Lower leg skin (tissue), 4 donors: ENCODE results near the gene UTP3. TPM values are rescaled to one million over a fixed set of nuclear protein-coding genes. Genes with fewer than 3 reads are reported as not detected.

ENCODE experiments used
- DNase-seq, 2 donors: peaks; one replicate each; pipeline ENCODE4 v3.0.0-alpha.2; 2019; ENCODE audit warnings: low spot score in 2 of 2
- H3K4me3 ChIP-seq: fragments of 200-600 bp; sonication (generic); 2 replicates; pipeline ENCODE4 v1.5.1; 2017; ENCODE audit warnings: mild to moderate bottlenecking, low read depth; ENCODE audit not compliant: poor library complexity, severe bottlenecking
- POLR2A ChIP-seq, 2 donors: fragments of 450-650 bp; IDR thresholded peaks; one replicate each; pipeline ENCODE4 v1.6.1; 2016 to 2017; ENCODE audit warnings: antibody characterized with exemption in 2 of 2, mild to moderate bottlenecking in 1 of 2, moderate library complexity in 1 of 2
- WGBS, 2 donors: methylation state at CpG; one replicate each; pipeline ENCODE4 v1.1.5; 2018; 5-methylcytosine and 5-hydroxymethylcytosine counted together
- intact Hi-C: fragments of 100-400 bp; cut with DNase I; formaldehyde crosslinking; loops from one replicate; pipeline ENCODE4 v1.15.0; 2023; ENCODE audit warnings: low total_unique reads
- total RNA-seq, 4 donors: library from RNA; depleted of rRNA; stranded (reverse); fragments of >200 nt; gene quantifications; one replicate each; pipeline ENCODE4 v1.1.0, GENCODE V29; 2016
- TF ChIP-seq, protein P1 (sequence below), 3 donors: fragments of 450-650 bp; IDR thresholded peaks; one replicate each; pipeline ENCODE4 v1.5.1; 2016; ENCODE audit warnings: antibody characterized with exemption in 3 of 3, mild to moderate bottlenecking in 3 of 3, moderate library complexity in 2 of 3

Gene UTP3
- total RNA-seq, 4 donors from 2014 or later: 12.6 to 32.8 (median 17.6) TPM

DNA sequence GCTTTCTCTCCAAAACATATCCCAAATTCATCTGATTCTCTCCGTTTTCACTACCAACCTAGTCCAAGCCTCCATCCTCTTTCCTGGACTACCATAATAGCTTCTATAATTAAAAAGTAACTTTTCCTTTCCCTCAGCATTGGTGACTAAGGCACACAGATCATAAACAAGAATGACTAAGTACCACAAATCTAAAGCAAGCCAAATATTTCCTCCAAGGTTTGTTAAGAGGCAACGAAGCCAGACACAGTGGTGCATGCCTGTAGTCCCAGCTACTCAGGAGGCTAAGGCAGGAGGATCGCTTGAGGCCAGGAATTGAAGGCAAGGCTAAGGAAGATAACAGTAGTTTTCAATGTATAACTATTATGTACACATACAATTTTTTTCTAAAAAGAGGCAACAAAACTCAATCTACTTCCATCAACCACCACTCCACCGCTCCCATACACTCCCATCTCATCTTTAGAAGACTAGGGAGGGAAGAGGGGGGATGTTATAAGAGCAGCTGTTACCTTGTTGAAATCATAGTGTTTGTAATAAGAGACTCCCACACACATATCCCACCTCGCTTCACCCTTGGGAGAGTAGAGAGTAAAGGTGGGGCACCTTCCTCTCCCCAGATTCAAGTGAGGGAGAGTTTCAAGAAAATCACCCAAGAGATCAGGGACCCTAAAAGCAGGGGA is 17.9 kb upstream of the UTP3 start:
- 73 to 78% methylated on average over 5 of the region's 5 CpGs for WGBS, 2 donors
- H3K4me3 ChIP-seq: no peak overlapping the region
- no peak for DNase-seq
- TF ChIP-seq, protein P1, sequence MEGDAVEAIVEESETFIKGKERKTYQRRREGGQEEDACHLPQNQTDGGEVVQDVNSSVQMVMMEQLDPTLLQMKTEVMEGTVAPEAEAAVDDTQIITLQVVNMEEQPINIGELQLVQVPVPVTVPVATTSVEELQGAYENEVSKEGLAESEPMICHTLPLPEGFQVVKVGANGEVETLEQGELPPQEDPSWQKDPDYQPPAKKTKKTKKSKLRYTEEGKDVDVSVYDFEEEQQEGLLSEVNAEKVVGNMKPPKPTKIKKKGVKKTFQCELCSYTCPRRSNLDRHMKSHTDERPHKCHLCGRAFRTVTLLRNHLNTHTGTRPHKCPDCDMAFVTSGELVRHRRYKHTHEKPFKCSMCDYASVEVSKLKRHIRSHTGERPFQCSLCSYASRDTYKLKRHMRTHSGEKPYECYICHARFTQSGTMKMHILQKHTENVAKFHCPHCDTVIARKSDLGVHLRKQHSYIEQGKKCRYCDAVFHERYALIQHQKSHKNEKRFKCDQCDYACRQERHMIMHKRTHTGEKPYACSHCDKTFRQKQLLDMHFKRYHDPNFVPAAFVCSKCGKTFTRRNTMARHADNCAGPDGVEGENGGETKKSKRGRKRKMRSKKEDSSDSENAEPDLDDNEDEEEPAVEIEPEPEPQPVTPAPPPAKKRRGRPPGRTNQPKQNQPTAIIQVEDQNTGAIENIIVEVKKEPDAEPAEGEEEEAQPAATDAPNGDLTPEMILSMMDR (IDR thresholded peaks at IDR 0.05): no peak
- no peak for TF ChIP-seq POLR2A (IDR thresholded peaks at IDR 0.05)
- intact Hi-C loops: no loop called here

DNA sequence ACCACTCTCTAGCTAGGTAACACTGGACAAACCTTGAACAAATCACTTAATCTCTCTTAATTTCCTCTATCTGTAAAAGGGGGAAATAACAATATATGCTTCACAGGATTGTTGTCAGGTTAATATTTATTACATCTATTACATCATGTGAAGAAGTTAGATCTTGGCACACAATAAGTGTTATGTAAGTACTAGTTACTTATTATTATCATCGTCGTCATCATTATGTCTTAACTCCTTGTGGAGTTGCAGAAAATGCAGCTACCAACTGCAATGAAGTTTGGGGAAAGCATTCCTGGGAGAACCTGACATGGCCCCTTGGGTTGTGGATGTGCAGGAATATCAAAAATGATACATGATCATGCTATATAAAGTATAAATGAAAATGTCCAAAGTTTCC is 17.2 kb upstream of the UTP3 start:
- WGBS, 2 donors: 32 to 50% methylated on average over 2 of the region's 2 CpGs
- DNase-seq: no peak
- intact Hi-C loops: no loop called here
- no peak overlapping the region for H3K4me3 ChIP-seq
- TF ChIP-seq, protein P1 (IDR thresholded peaks at IDR 0.05): no peak
- no peak for TF ChIP-seq POLR2A (IDR thresholded peaks at IDR 0.05)

DNA sequence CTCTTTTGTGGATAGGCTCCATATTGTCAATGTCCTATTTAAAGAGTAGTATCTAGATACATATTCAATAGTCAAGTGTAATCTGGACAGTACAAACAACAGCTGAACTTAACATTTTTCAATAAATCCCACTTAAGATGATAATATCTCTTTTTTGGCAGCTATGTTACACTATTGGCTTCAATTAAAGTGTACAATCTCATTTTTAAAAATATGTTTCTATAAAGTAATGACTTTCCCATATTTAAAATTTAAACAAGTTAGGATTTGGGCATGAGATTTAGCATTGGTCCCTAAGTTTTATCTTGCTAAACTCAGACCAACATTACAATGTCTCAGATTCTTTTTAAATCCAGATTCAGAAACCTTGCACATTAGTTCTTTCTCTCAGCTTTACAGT is 14.1 kb upstream of the UTP3 start:
- intact Hi-C loops: no loop called here
- TF ChIP-seq, protein P1 (IDR thresholded peaks at IDR 0.05): no peak
- TF ChIP-seq POLR2A (IDR thresholded peaks at IDR 0.05): no peak
- H3K4me3 ChIP-seq: no peak overlapping the region
- no peak for DNase-seq

DNA sequence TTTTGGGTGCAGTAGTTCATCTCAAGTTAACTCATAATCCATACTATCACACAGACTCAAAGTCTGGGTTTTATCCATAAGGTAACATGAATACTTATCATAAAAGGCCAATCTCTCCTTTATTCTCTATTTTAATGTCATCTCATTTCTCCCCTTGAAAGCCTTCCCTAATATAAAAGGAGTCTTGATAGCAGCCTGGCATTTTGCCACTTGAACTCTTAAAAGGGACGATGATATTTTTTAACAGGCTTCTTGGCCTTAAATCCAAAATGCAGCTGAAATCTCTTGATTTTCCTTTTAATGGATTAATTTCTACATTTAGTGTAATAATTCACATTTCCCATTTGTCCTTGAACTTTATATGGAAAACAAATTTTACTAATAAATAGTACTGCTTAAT is 13.6 kb upstream of the UTP3 start:
- 57 to 70% methylated on average over 1 of the region's 1 CpG for WGBS, 2 donors
- H3K4me3 ChIP-seq: no peak overlapping the region
- TF ChIP-seq, protein P1 (IDR thresholded peaks at IDR 0.05): no peak
- TF ChIP-seq POLR2A (IDR thresholded peaks at IDR 0.05): no peak
- no peak for DNase-seq
- intact Hi-C loops: no loop called here

DNA sequence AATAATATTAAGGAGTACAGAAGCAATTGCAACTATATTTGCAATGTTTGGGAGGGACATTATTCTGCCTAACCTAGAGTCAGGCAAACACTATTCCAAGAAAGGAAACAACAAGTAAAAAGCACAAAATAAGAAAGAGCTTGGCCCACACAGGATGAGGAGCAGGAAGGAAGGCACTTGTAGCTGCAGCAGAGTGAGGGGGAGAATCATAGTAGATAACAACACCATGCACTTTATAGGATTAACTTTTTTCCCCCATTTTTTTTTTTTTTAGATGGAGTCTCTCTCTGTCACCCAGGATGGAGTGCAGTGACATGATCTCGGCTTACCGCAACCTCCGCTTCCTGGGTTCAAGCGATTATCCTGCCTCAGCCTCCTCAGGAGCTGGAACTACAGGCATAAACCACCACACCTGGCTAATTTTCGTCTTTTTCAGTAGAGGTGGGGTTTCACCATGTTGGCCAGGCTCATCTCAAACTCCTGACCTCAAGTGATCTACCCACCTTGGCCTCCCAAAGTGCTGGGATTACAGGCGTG is 11.7 kb upstream of the UTP3 start:
- 89 to 91% methylated on average over 6 of the region's 6 CpGs for WGBS, 2 donors
- no peak overlapping the region for H3K4me3 ChIP-seq
- DNase-seq: no peak
- intact Hi-C loops: no loop called here
- TF ChIP-seq, protein P1 (IDR thresholded peaks at IDR 0.05): no peak
- no peak for TF ChIP-seq POLR2A (IDR thresholded peaks at IDR 0.05)
